GM18507 (cell line): Measurements from ENCODE around the gene TMEM134.
"Not testable (repeated sequence)": the region's sequence is repeated elsewhere in the genome, so short reads cannot be mapped to it uniquely, and the experiment has no call there.

Source experiments
- DNase-seq: peaks from one replicate; pipeline ENCODE4 v3.0.0; 2011; ENCODE audit warnings: low read depth; ENCODE audit not compliant: insufficient read length; ENCODE audit errors: extremely low spot score
- FAIRE-seq: peaks from 2 replicates; lab custom pipeline; 2011; peaks lifted over from hg19 to GRCh38; lab: Jason Lieb, UNC

TMEM134 gene

GRCh38 chr11:67489203-67489884 lies 20.3 kb upstream of the TMEM134 start:
- FAIRE-seq (no peak), DNase-seq (no peak)

DNA sequence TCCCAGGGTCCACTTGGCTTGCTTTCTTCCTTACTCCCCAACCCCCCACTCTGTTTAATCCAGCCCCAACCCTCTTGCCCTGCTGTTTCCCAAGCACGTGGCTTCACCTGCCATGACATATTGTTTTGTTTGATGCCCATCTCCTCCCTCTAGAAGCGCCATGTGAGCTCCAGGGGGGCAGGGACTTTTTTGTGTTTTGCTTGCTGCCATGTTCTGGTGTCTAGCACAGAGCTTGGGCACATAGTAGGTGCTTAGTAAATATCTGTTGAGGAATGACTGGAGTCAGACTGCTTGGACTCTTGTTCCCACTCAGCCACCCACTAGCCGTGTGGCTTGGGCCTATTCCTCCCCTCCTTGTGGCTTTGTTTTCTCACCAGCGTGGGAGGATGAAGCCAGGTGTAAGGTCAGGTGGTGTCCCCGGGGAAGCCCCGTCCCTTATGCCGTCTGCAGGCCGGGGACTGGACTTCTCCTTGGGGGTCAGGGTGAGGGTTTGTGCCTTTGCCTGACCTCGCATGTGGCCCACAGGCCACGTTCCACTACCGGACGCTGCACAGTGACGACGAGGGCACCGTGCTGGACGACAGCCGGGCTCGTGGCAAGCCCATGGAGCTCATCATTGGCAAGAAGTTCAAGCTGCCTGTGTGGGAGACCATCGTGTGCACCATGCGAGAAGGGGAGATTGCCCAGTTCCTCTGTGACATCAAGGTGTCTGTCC lies 17.6 kb upstream of the TMEM134 start:
- FAIRE-seq = peak; percentile 97
- no peak for DNase-seq

DNA sequence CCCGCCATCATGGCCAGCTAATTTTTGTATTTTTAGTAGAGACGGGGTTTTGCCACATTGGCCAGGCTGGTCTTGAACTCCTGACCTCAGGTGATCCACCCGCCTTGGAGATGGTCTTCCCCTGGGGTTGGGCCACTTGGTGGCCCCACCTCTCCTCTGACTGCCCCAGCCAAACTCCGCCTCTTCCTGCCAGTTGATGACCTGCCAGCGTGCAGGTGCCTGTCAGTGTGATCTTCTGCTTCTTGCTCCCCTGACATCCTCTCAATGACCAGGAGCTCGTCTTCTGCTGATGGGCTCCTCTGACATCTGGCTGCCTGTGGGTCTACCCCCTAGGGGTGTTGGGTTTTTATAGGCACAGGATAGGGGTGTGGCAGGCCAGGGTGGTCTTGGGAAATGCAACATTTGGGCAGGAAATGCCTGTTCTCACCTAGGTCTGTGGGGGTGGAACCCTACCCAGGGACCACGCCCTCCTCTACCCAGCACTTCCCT lies 16.9 kb upstream of the TMEM134 start:
- peak; percentile 85 for FAIRE-seq
- DNase-seq = not testable (repeated sequence)

- DNase-seq (no peak), FAIRE-seq (peak; percentile 95)
Measured at GRCh38 chr11:67484847-67485311, 15.8 kb upstream of the TMEM134 start.

DNA sequence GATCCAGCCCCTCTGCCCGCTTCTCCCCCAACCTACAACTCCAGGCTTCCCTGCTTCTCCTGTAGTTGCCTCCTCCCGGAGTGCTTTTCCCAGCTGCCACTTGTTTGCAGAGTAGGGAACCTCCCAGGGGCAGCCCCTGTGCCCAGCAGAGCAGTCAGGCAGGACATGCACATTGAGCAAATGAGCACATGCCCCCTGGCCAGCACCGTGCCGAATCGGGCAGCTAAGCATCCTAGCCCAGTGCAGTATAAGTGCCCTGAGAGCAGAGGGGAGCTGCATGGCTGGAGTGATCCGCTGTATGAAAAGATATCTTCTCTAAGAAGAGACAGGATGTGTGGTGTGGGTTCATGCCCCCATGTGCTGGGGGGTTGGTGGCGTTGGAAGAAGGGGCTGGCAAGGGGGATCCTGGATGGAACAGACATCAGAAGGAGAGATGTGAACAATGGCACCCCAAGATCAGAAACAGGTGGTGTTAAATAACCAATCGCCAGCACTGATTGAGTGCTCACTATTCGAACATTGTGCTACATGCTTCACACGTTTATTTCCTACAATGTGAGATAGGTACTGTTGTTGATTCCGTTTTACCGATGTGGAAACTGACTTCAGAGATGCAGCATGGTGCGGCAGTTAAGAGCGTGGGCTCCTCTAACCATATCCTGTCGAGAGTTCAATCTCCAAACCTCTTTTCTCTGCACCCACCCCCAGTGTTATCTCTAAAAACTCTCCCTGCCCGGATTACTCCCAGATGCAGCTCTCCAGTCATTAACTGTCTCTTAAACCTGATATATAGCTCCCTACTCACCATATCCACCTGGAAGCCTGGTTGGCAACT lies 15.0 kb upstream of the TMEM134 start:
- DNase-seq (no peak), FAIRE-seq (peak; percentile 45)

DNA sequence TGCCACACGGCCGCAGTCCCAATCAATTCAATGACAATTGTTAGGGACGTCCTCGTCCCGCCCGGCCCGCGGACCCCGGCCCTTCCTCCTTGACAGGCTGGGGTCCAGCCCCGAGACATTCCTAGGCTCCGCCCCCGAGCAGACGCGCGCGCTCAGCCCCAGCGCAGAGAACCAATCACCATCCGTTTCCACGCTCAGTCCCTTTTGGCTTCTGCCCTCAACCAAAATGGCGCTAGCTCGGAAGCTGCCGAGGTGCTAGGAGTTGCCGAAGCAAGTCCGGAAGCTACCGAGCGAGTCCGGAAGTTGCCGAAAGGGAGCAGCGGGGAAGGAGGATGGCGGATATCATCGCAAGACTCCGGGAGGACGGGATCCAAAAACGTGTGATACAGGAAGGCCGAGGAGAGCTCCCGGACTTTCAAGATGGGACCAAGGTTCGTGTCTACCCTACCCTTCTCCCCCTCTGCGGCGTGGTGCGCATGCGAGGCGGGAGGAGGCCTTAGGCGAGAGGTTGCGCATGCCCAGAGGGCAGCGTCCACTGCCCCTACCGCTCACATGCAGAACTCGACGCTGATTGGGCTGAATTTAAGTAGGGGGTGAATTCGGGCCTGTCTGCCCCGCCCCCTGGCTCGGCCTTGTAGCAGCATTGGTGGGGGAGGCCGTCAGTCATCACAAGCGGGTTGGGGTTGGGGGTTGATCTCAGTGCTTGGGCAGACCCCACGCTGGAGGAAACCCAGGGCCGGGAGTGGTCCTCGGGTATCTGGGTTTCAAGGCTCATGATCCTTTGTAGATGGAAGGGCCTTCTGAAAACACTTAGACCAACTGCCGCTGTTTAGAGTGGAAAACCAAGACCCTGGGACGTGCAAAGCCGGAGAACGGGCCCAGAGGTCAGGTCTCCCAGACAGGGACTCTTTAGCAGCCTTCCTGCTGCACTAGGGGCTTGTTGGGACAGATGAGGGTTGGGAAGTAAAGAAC lies 14.1 kb upstream of the TMEM134 start, which contains the start of gene AIP:
Gene AIP, plus strand, starts transcription at position 200 of the 972 bp plus-strand sequence. Its CDS starts 133 bp downstream, at position 333.
- FAIRE-seq (peak; percentile 96), DNase-seq (peak; percentile 88)

GRCh38 chr11:67482275-67482826 lies 13.3 kb upstream of the TMEM134 start:
- no peak for FAIRE-seq

DNA sequence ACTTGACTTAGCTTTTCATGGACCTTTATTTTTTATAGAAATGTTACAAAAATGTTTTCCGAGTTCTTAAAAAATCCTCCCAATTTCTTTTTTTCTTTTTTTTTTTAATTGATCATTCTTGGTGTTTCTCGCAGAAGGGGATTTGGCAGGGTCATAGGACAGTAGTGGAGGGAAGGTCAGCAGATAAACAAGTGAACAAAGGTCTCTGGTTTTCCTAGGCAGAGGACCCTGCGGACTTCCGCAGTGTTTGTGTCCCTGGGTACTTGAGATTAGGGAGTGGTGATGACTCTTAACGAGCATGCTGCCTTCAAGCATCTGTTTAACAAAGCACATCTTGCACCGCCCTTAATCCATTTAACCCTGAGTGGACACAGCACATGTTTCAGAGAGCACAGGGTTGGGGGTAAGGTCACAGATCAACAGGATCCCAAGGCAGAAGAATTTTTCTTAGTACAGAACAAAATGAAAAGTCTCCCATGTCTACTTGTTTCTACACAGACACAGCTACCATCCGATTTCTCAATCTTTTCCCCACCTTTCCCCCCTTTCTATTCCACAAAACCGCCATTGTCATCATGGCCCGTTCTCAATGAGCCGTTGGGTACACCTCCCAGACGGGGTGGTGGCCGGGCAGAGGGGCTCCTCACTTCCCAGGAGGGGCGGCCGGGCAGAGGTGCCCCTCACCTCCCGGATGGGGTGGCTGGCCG lies 8.4 kb upstream of the TMEM134 start:
- not testable (repeated sequence) for DNase-seq, FAIRE-seq

More at GRCh38 chr11:67482275-67482826, 13.3 kb upstream of the TMEM134 start:
- no peak for DNase-seq

- DNase-seq, FAIRE-seq: not testable (repeated sequence)
Measured at GRCh38 chr11:67476692-67477091, 7.6 kb upstream of the TMEM134 start.

DNA sequence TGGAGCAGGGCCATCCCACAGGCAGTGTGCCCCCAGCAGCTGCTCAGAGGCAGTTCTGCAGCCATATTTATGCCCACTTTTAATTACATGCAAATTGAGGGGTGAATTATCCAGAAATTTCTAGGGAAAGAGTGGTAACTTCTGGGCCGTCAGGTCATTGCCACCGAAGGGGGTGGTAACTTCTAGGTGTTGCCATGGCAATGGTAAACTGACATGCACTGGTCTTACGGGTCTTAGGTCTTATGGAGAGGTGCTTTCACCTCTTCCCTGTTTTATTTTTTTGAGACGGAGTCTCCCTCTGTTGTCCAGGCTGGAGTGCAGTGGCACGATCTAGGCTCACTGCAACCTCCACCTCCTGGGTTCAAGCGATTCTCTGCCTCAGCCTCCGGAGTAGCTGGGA lies 3.8 kb upstream of the TMEM134 start:
- FAIRE-seq = no peak
- no peak for DNase-seq

DNA sequence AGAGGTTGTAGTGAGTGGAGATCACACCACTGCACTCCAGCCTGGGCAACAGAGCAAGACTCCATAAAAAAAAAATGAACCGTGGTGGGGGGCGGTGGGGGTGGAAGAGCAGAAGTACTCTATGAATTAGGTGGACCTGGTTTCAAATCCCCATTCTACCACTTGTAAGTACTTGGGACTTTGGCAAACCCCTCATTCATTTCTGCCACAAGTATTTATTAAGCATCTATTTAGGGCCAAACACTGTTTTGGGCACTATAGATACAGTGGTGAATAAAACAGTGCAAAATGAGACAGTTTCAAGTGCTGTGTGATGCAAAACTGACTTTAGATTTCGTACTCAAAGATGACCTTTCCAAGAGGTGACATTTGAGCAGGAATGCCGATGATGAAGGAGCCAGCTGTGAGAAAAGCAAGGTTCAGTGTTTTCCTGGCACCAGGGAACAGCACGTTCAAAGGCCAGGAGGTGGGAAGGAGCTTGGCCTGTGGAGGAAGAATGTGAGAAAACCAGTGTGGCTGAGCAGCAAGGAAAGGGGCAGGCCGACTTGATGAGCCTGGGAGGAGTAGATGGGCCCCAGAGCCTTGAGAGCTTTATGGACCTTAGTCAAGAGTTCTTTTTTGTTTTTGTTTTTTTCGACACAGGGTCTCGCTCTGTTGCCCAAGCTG lies 1.4 kb upstream of the TMEM134 start:
- no peak for FAIRE-seq
- no peak for DNase-seq

- FAIRE-seq (no peak), DNase-seq (no peak)
Measured at GRCh38 chr11:67469508-67469811, 409 bp upstream of the TMEM134 start.

GRCh38 chr11:67468456-67468758 lies 644 bp downstream of the TMEM134 start:
- no peak for DNase-seq
- no peak for FAIRE-seq

- FAIRE-seq = no peak
- no peak for DNase-seq
Measured at GRCh38 chr11:67468056-67468455, 995 bp downstream of the TMEM134 start.

GRCh38 chr11:67466962-67467771 lies 1.9 kb downstream of the TMEM134 start:
- DNase-seq = no peak
- FAIRE-seq = no peak

GRCh38 chr11:67466367-67466766 lies 2.7 kb downstream of the TMEM134 start:
- FAIRE-seq (no peak), DNase-seq (no peak)

- not testable (repeated sequence) for FAIRE-seq, DNase-seq
Measured at GRCh38 chr11:67465530-67465929, 3.5 kb downstream of the TMEM134 start.
